ENCODE results near the gene WDR59.

WDR59 gene

GRCh38 chr16:74902161-74902560, 82.8 kb downstream of the WDR59 start:
- DNase-seq (ENCODE audit: low read depth in 3 of 3) = no peak

- no peak for DNase-seq (ENCODE audit: low read depth in 3 of 3)
Measured at GRCh38 chr16:74901606-74902005, 83.3 kb downstream of the WDR59 start.

- no peak for DNase-seq (ENCODE audit: low read depth in 3 of 3)
Measured at GRCh38 chr16:74899816-74900215, 85.1 kb downstream of the WDR59 start.

- no peak for DNase-seq (ENCODE audit: low read depth in 3 of 3)
Measured at GRCh38 chr16:74898659-74899058, 86.3 kb downstream of the WDR59 start.

- DNase-seq (ENCODE audit: low read depth in 3 of 3) = no peak
Measured at GRCh38 chr16:74896389-74897370, 88.2 kb downstream of the WDR59 start.

- no peak for DNase-seq (ENCODE audit: low read depth in 3 of 3)
Measured at GRCh38 chr16:74893541-74893940, 91.4 kb downstream of the WDR59 start.

GRCh38 chr16:74892574-74893461, 92.1 kb downstream of the WDR59 start:
- DNase-seq (ENCODE audit: low read depth in 3 of 3) = no peak

GRCh38 chr16:74888888-74889287, 96.0 kb downstream of the WDR59 start:
- DNase-seq (ENCODE audit: low read depth in 3 of 3) = no peak

GRCh38 chr16:74888232-74888862, 96.6 kb downstream of the WDR59 start:
- DNase-seq (ENCODE audit: low read depth in 3 of 3) = no peak

- no peak for DNase-seq (ENCODE audit: low read depth in 3 of 3)
Measured at GRCh38 chr16:74887084-74887483, 97.8 kb downstream of the WDR59 start.

- no peak for DNase-seq (ENCODE audit: low read depth in 3 of 3)
Measured at GRCh38 chr16:74877706-74878105, 107.2 kb downstream of the WDR59 start.

GRCh38 chr16:74874912-74875546, 109.9 kb downstream of the WDR59 start:
- no peak for DNase-seq (ENCODE audit: low read depth in 3 of 3)

- DNase-seq (ENCODE audit: low read depth in 3 of 3) = no peak
Measured at GRCh38 chr16:74874123-74874522, 110.8 kb downstream of the WDR59 start.

- no peak for DNase-seq (ENCODE audit: low read depth in 3 of 3)
Measured at GRCh38 chr16:74872302-74872701, 112.6 kb downstream of the WDR59 start.

- DNase-seq (ENCODE audit: low read depth in 3 of 3) = no peak
Measured at GRCh38 chr16:74871608-74872007, 113.3 kb downstream of the WDR59 start.

GRCh38 chr16:74868501-74868900, 116.4 kb downstream of the WDR59 start:
- no peak for DNase-seq (ENCODE audit: low read depth in 3 of 3)

- no peak for DNase-seq (ENCODE audit: low read depth in 3 of 3)
Measured at GRCh38 chr16:74868035-74868434, 116.9 kb downstream of the WDR59 start.

GRCh38 chr16:74867281-74867849, 117.6 kb downstream of the WDR59 start:
- DNase-seq (ENCODE audit: low read depth in 3 of 3) = no peak

GRCh38 chr16:74865922-74866598, 118.9 kb downstream of the WDR59 start:
- no peak for DNase-seq (ENCODE audit: low read depth in 3 of 3)

- DNase-seq (ENCODE audit: low read depth in 3 of 3) = no peak
Measured at GRCh38 chr16:74862743-74863244, 122.1 kb downstream of the WDR59 start.
